Stomach (tissue), 9 donors: Measurements from ENCODE around the gene PPM1E. TPM values are rescaled to one million over a fixed set of nuclear protein-coding genes. Genes with fewer than 3 reads are reported as not detected.
"Not testable (repeated sequence)": the region's sequence is repeated elsewhere in the genome, so short reads cannot be mapped to it uniquely, and the experiment has no call there.

Experiments
- DNase-seq, 2 donors: peaks; one replicate each; pipeline versions ENCODE4 v3.0.0 to v3.0.0-alpha.2; 2013 to 2019
- H3K27ac ChIP-seq, 5 donors: fragments of 200-600 bp in 4 of 5; sonication (generic) in 4 of 5; one replicate each; pipeline ENCODE4 v1.5.1; 2013 to 2019; ENCODE audit warnings: mild to moderate bottlenecking in 1 of 5, moderate library complexity in 1 of 5
- H3K27me3 ChIP-seq, 3 donors: fragments of 200-600 bp; sonication (generic); one replicate each; pipeline ENCODE4 v1.5.1; 2017 to 2019; ENCODE audit warnings: mixed run types in 1 of 3
- H3K36me3 ChIP-seq, 4 donors: fragments of 200-600 bp; sonication (generic); 1 replicate in 3 of 4; 2 replicates in 1 of 4; pipeline ENCODE4 v1.5.1; 2016 to 2019
- H3K4me1 ChIP-seq, 4 donors: fragments of 200-600 bp; sonication (generic); one replicate each; pipeline ENCODE4 v1.5.1; 2016 to 2019
- H3K4me3 ChIP-seq, 4 donors: fragments of 200-600 bp; sonication (generic) in 3 of 4; one replicate each; pipeline ENCODE4 v1.5.1; 2016 to 2019; ENCODE audit warnings: mild to moderate bottlenecking in 1 of 4
- H3K9me3 ChIP-seq, 4 donors: fragments of 200-600 bp; sonication (generic); one replicate each; pipeline ENCODE4 v1.5.1; 2016 to 2019
- EP300 ChIP-seq: sonication (generic); formaldehyde crosslinking; IDR thresholded peaks from one replicate; pipeline ENCODE4 v1.6.1; 2017; ENCODE audit warnings: antibody characterized with exemption
- POLR2A ChIP-seq, 4 donors: fragments of 450-650 bp; IDR thresholded peaks; one replicate each; pipeline ENCODE4 v1.6.1; 2016; ENCODE audit warnings: antibody characterized with exemption in 4 of 4, control low read depth in 2 of 4, mild to moderate bottlenecking in 1 of 4, moderate library complexity in 1 of 4
- POLR2AphosphoS5 ChIP-seq, 3 donors: sonication (generic); formaldehyde crosslinking; IDR thresholded peaks; one replicate each; pipeline ENCODE4 v1.6.1; 2016; ENCODE audit warnings: antibody characterized with exemption in 3 of 3
- WGBS, 5 donors: extraction: QIAGEN DNeasy Blood & Tissue Kit in 3 of 5; methylation state at CpG; one replicate each; pipeline versions ENCODE4 v1.1.5 to v1.1.7; 2013 to 2018; 5-methylcytosine and 5-hydroxymethylcytosine counted together
- intact Hi-C: fragments of 100-400 bp; cut with DNase I; formaldehyde crosslinking; loops from one replicate; pipeline ENCODE4 v1.15.1; 2023; ENCODE audit warnings: low total_unique reads
- polyA plus RNA-seq, 3 donors: library from polyadenylated mRNA; stranded (reverse); fragments of 200-250 nt; gene quantifications; one replicate each; pipeline ENCODE4 v1.2.3, GENCODE V29; 2013
- total RNA-seq, 5 donors: library from RNA; depleted of rRNA; stranded (reverse); fragments of >200 nt; gene quantifications; one replicate each; pipeline versions ENCODE4 v1.1.0 to v1.2.3, GENCODE V29; 2014 to 2016
- TF ChIP-seq, protein P1 (sequence below), 7 experiments: fragments of 450-650 bp in 4 of 7; fragments of 200-600 bp in 3 of 7; sonication (generic) in 3 of 7; IDR thresholded peaks; one replicate each; pipeline ENCODE4 v1.5.1; 2016 to 2019; ENCODE audit warnings: antibody characterized with exemption in 7 of 7, control low read depth in 2 of 7, mild to moderate bottlenecking in 1 of 7
- donor health status: healthy with polysubstance abuse.
- donor health status: Bipolar disorder and iron deficiency.
- donor health status: healthy.

PPM1E gene
- total and polyA plus RNA-seq, 8 donors, result 0.08 to 0.92 (median 0.15) TPM; not detected in 3

DNA sequence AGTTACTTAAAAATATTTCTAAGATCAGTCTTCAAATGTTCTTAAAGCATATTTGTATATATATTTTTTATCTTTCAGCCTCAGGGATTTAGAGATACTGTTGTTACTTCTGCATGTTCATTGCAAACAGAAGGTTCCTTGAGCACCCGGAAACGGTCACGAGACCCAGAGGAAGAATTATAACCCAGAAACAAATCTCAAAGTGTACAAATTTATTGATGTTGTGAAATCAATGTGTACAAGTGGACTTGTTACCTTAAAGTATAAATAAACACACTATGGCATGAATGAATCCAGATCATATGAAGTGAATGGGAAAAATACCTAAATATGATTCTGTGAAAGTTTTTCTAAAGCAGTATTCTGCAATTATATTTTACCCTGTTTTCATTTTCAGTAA lies 21.6 kb upstream of the PPM1E start:
- Histone ChIP-seq H3K4me1 (no peaks in the 10 kb centered on the region), H3K36me3 (peaks cover 0 to 33% (median 24%) of the 10 kb centered on the region in 4 donors), H3K4me3 (no peak overlapping the region), H3K9me3 (no peaks in the 10 kb centered on the region), H3K27me3 (no peaks in the 10 kb centered on the region), H3K27ac (no peak overlapping the region)
- TF ChIP-seq POLR2A (IDR thresholded peaks at IDR 0.05) (no peak), POLR2AphosphoS5 (IDR thresholded peaks at IDR 0.05) (no peak), EP300 (no peak)
- TF ChIP-seq, protein P1, sequence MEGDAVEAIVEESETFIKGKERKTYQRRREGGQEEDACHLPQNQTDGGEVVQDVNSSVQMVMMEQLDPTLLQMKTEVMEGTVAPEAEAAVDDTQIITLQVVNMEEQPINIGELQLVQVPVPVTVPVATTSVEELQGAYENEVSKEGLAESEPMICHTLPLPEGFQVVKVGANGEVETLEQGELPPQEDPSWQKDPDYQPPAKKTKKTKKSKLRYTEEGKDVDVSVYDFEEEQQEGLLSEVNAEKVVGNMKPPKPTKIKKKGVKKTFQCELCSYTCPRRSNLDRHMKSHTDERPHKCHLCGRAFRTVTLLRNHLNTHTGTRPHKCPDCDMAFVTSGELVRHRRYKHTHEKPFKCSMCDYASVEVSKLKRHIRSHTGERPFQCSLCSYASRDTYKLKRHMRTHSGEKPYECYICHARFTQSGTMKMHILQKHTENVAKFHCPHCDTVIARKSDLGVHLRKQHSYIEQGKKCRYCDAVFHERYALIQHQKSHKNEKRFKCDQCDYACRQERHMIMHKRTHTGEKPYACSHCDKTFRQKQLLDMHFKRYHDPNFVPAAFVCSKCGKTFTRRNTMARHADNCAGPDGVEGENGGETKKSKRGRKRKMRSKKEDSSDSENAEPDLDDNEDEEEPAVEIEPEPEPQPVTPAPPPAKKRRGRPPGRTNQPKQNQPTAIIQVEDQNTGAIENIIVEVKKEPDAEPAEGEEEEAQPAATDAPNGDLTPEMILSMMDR (IDR thresholded peaks at IDR 0.05), result no peak
- 66 to 83% (median 78%) methylated on average over 3 of the region's 3 CpGs for WGBS, 5 donors
- no peak for DNase-seq
- intact Hi-C loops, result no loop called here

DNA sequence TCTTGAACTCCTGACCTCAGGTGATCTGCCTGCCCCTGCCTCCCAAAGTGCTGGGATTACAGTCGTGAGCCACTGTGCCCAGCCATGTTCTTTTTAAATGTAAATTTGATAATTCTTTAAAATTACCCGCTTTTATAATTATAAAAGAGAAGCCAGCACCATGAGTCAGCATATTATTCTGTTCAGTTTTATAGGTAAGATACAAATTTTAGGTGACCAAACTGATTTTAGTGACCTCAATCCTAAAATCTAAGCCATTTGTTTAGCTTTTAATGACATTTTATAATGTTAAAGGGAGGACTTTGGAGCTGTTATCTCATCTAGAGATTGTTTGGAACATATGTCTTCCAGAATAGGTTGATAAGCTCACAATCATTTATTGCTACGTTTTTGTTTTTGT lies 20.8 kb upstream of the PPM1E start:
- WGBS, 5 donors, result 75 to 85% (median 78%) methylated on average over 3 of the region's 3 CpGs
- Histone ChIP-seq H3K4me3 (no peak overlapping the region), H3K27me3 (no peaks in the 10 kb centered on the region), H3K36me3 (peaks cover 0 to 26% (median 21%) of the 10 kb centered on the region in 4 donors), H3K27ac (no peak overlapping the region), H3K4me1 (no peaks in the 10 kb centered on the region), H3K9me3 (no peaks in the 10 kb centered on the region)
- intact Hi-C loops, result no loop called here
- TF ChIP-seq POLR2AphosphoS5 (IDR thresholded peaks at IDR 0.05) (no peak), EP300 (no peak), POLR2A (IDR thresholded peaks at IDR 0.05) (no peak)
- TF ChIP-seq, protein P1 (IDR thresholded peaks at IDR 0.05), result no peak
- no peak for DNase-seq

DNA sequence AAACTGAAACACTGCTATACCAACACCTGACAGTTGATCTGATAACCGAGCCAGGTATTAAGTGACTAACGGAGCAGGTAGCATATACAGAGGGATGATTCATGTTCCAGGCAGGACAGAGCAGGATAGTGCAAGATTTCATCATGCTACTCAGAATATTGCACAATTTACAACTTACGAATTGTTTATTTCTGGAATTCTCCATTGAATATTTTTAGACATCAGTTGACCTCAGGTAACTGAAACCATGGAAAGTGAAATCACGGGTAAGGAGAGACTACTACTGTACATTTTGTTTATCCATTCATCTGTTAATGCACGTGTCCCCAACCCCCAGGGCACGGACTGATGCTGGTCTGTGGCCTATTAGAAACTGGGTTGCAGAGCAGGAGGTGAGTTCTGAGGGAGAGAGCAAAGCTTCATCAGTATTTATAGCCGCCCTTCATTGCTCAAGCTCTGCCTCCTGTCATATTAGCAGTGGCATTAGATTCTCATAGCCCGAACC lies 14.5 kb upstream of the PPM1E start:
- intact Hi-C loops, result no loop called here
- DNase-seq, result no peak
- WGBS, 5 donors, result 71 to 84% (median 80%) methylated on average over 8 of the region's 8 CpGs

DNA sequence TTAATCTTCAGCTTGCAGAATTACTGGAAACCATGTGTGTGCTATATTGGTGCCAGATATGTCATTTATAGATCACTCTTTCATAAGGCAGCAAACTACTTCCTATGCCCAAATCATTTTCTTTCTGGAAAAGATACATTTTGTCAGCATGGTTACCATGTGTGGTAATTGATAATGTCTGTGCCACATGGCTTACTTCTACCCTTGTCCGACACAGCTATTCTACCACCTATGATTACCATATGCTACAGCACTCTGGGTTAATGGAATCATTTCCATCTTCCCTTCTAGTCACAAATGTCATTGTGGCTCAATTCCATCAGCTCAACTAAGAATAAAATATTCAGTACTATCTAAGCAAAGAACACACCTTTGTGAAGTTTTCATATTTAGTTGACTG lies 8.0 kb upstream of the PPM1E start:
- Histone ChIP-seq H3K27ac (no peak overlapping the region), H3K4me3 (no peak overlapping the region), H3K36me3 (no peaks in the 10 kb centered on the region), H3K9me3 (no peaks in the 10 kb centered on the region), H3K27me3 (no peaks in the 10 kb centered on the region), H3K4me1 (no peaks in the 10 kb centered on the region)
- WGBS, 5 donors, result 86 to 98% (median 93%) methylated on average over 1 of the region's 1 CpG
- TF ChIP-seq POLR2A (IDR thresholded peaks at IDR 0.05), result no peak
- TF ChIP-seq EP300, result no peak
- TF ChIP-seq, protein P1 (IDR thresholded peaks at IDR 0.05), result no peak
- no peak for TF ChIP-seq POLR2AphosphoS5 (IDR thresholded peaks at IDR 0.05)
- intact Hi-C loops, result no loop called here
- no peak for DNase-seq

More for the DNA sequence above, 14.5 kb upstream of the PPM1E start:
- H3K36me3 ChIP-seq, result no peaks in the 10 kb centered on the region
- H3K27me3 ChIP-seq, result no peaks in the 10 kb centered on the region
- no peaks in the 10 kb centered on the region for H3K4me1 ChIP-seq
- H3K4me3 ChIP-seq, result no peak overlapping the region
- TF ChIP-seq, protein P1 (IDR thresholded peaks at IDR 0.05), result no peak
- TF ChIP-seq POLR2AphosphoS5 (IDR thresholded peaks at IDR 0.05) (no peak), EP300 (no peak), POLR2A (IDR thresholded peaks at IDR 0.05) (no peak)
- H3K27ac ChIP-seq, result no peak overlapping the region
- no peaks in the 10 kb centered on the region for H3K9me3 ChIP-seq

DNA sequence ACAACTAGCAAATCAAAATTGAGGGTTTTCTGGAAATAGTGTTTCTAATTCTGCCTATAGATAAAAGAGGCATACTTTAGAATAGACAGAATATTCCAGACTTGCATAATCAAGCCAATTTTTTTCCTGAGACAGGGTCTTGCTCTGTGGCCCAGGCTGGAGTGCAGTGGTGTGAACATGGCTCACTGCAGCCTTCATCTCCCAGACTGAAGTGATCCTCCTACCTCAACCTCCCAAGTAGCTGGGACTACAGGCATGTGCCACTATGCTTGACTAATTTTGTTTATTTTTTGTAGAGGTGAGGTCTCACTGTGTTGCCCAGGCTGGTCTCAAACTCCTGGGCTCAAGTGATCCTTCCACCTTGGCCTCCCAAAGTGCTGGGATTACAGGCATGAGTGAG lies 6.0 kb upstream of the PPM1E start:
- H3K9me3 ChIP-seq, DNase-seq, H3K4me3 ChIP-seq, H3K27me3 ChIP-seq, intact Hi-C loops, H3K27ac ChIP-seq, H3K4me1 ChIP-seq, H3K36me3 ChIP-seq: not testable (repeated sequence)
